OCI-LY7 (cell line): ENCODE results near the gene GGN. TPM values are rescaled to one million over a fixed set of nuclear protein-coding genes. Genes with fewer than 3 reads are reported as not detected.

Source experiments
- BruUV-seq: library from RNA; stranded (reverse); fragments of 400-500 nt; replicated peaks from 2 replicates; lab custom pipeline; 2021; lab: Mats Ljungman, UMichigan
- CTCF ChIA-PET: fragments of 300-600 bp; sonication (Branson Sonifier 250); formaldehyde crosslinking; loops from one replicate; lab custom pipeline; 2022; ENCODE audit warnings: antibody characterized with exemption; ENCODE audit not compliant: unreplicated experiment; lab: Charles Lee
- POLR2A ChIA-PET: fragments of 300-600 bp; sonication (Branson Sonifier 250); formaldehyde crosslinking; loops from one replicate; lab custom pipeline; 2022; ENCODE audit warnings: antibody characterized with exemption; lab: Charles Lee
- DNase-seq: peaks from one replicate; pipeline ENCODE4 v3.0.0-alpha.2; 2015; ENCODE audit warnings: low spot score
- H2AFZ ChIP-seq: fragments of 200-600 bp; sonication (generic), shearing (Covaris generic); 2 replicates; pipeline ENCODE4 v1.6.1; 2014; ENCODE audit warnings: mild to moderate bottlenecking, antibody characterized with exemption, low read length, moderate library complexity
- H3K27ac ChIP-seq: fragments of 200-600 bp; sonication (generic); 2 replicates; pipeline ENCODE4 v1.5.1; 2014; ENCODE audit warnings: mixed run types, low read depth, mild to moderate bottlenecking, moderate library complexity, low read length, inconsistent platforms; ENCODE audit not compliant: poor library complexity, severe bottlenecking
- H3K36me3 ChIP-seq: fragments of 200-600 bp; sonication (generic); 2 replicates; pipeline ENCODE4 v1.6.1; 2014; ENCODE audit warnings: mild to moderate bottlenecking, antibody characterized with exemption, low read length, moderate library complexity, mixed read lengths; ENCODE audit not compliant: insufficient read depth
- H3K4me1 ChIP-seq: fragments of 200-600 bp; sonication (generic); 2 replicates; pipeline ENCODE4 v1.5.1; 2014; ENCODE audit warnings: mild to moderate bottlenecking, low read length; ENCODE audit not compliant: insufficient read depth, poor library complexity, severe bottlenecking
- H3K4me2 ChIP-seq: fragments of 200-600 bp; sonication (generic); 2 replicates; pipeline ENCODE4 v1.6.1; 2014; ENCODE audit warnings: mild to moderate bottlenecking, low read length
- H3K4me3 ChIP-seq: fragments of 200-600 bp; sonication (generic); 2 replicates; pipeline ENCODE4 v1.5.1; 2014; ENCODE audit warnings: mild to moderate bottlenecking, low read depth, low read length; ENCODE audit not compliant: poor library complexity, severe bottlenecking
- H3K79me2 ChIP-seq: fragments of 200-600 bp; sonication (generic); 2 replicates; pipeline ENCODE4 v1.6.1; 2016; ENCODE audit warnings: low read depth, mild to moderate bottlenecking, low read length, moderate library complexity, mixed read lengths; ENCODE audit not compliant: insufficient read depth
- H3K9me2 ChIP-seq: fragments of 200-600 bp; sonication (generic); 2 replicates; pipeline ENCODE4 v1.6.1; 2016; ENCODE audit warnings: mild to moderate bottlenecking, low read length, mixed read lengths; ENCODE audit not compliant: insufficient read depth
- H3K9me3 ChIP-seq: fragments of 200-600 bp; sonication (generic); 2 replicates; pipeline ENCODE4 v1.6.1; 2014; ENCODE audit warnings: mild to moderate bottlenecking, mixed run types, low read length, mixed read lengths
- H4K20me1 ChIP-seq: fragments of 200-600 bp; sonication (generic); 2 replicates; pipeline ENCODE4 v1.6.1; 2014; ENCODE audit warnings: mild to moderate bottlenecking, antibody characterized with exemption, low read length, moderate library complexity, mixed read lengths; ENCODE audit not compliant: insufficient read depth
- CTCF ChIP-seq: fragments of 200-600 bp; sonication (generic); conservative IDR thresholded peaks from 2 replicates; pipeline ENCODE4 v1.5.1; 2014; ENCODE audit warnings: mild to moderate bottlenecking, antibody characterized with exemption, low read length, moderate library complexity, mixed read lengths
- EZH2phosphoT487 ChIP-seq: fragments of 200-600 bp; sonication (generic); IDR thresholded peaks from 2 replicates; pipeline ENCODE4 v1.6.1; 2018; ENCODE audit warnings: low read depth, borderline replicate concordance, mild to moderate bottlenecking, mixed run types, antibody characterized with exemption, low read length, moderate library complexity, mixed read lengths
- intact Hi-C: fragments of 100-400 bp; cut with micrococcal nuclease; formaldehyde crosslinking; loops from one replicate; pipeline ENCODE4 v1.10.0; 2022; ENCODE audit not compliant: unreplicated experiment
- total RNA-seq, 2 experiments: library from RNA; depleted of rRNA in 1 of 2; stranded (reverse); fragments of >200 nt in 1 of 2; shearing (Covaris generic) in 1 of 2; gene quantifications; 2 replicates each; pipeline ENCODE4 v1.2.3, GENCODE V29; 2014 to 2022

Gene GGN
- total RNA-seq, 2 experiments from 2014 or later = not detected

- H4K20me1 ChIP-seq = peaks cover 4% of the 10 kb centered on the region; the same call in 1 of the 2 replicates
- H3K4me2 ChIP-seq = no peak overlapping the region
- POLR2A ChIA-PET = no interaction called here
- H3K9me3 ChIP-seq = no peaks in the 10 kb centered on the region
- no peak for TF ChIP-seq EZH2phosphoT487
- no peak for TF ChIP-seq CTCF
- H3K9me2 ChIP-seq = no peaks in the 10 kb centered on the region
- H3K4me1 ChIP-seq = peaks cover 14% of the 10 kb centered on the region
- H3K27ac ChIP-seq = no peak overlapping the region
- DNase-seq = no peak
- no TSS peak for BruUV-seq
- peaks cover 13% of the 10 kb centered on the region for H3K79me2 ChIP-seq
- H2AFZ ChIP-seq = no peak overlapping the region
- CTCF ChIA-PET = no interaction called here
- H3K36me3 ChIP-seq = peaks cover 1% of the 10 kb centered on the region
- H3K4me3 ChIP-seq = no peak overlapping the region
- intact Hi-C loops = no loop called here
Observed at GRCh38 chr19:38371081-38371480, 16.8 kb downstream of the GGN start.

- no peak overlapping the region for H3K27ac ChIP-seq
- H3K4me2 ChIP-seq = no peak overlapping the region
Observed at GRCh38 chr19:38370299-38370698, 17.5 kb downstream of the GGN start.

More at GRCh38 chr19:38370299-38370698, 17.5 kb downstream of the GGN start:
- POLR2A ChIA-PET = no interaction called here
- Histone ChIP-seq H3K9me3 (no peaks in the 10 kb centered on the region), H3K36me3 (no peaks in the 10 kb centered on the region), H2AFZ (no peak overlapping the region), H3K4me1 (peaks cover 6% of the 10 kb centered on the region), H3K79me2 (peaks cover 5% of the 10 kb centered on the region), H4K20me1 (no peaks in the 10 kb centered on the region), H3K4me3 (no peak overlapping the region), H3K9me2 (no peaks in the 10 kb centered on the region)
- CTCF ChIA-PET = no interaction called here
- TF ChIP-seq CTCF (no peak), EZH2phosphoT487 (no peak)
- no peak for DNase-seq
- intact Hi-C loops = no loop called here
- BruUV-seq = no TSS peak
